Transverse colon (tissue), 4 donors: Measurements from ENCODE around the gene PKN1.

ENCODE experiments used
- EP300 ChIP-seq: sonication (generic); formaldehyde crosslinking; IDR thresholded peaks from one replicate; pipeline ENCODE4 v1.6.1; 2017; ENCODE audit warnings: antibody characterized with exemption, low read depth
- POLR2A ChIP-seq: fragments of 450-650 bp; IDR thresholded peaks from one replicate; pipeline ENCODE4 v1.6.1; 2016; ENCODE audit warnings: antibody characterized with exemption, mild to moderate bottlenecking, moderate library complexity
- POLR2AphosphoS5 ChIP-seq, 3 donors: sonication (generic); formaldehyde crosslinking; IDR thresholded peaks; one replicate each; pipeline ENCODE4 v1.6.1; 2016; ENCODE audit warnings: antibody characterized with exemption in 3 of 3
- TF ChIP-seq, protein P1 (sequence below), 5 experiments: fragments of 200-600 bp in 3 of 5; fragments of 450-650 bp in 2 of 5; sonication (generic) in 3 of 5; IDR thresholded peaks; 1 replicate in 2 of 5; 2 replicates in 3 of 5; pipeline ENCODE4 v1.5.1; 2016 to 2017; ENCODE audit warnings: antibody characterized with exemption in 5 of 5, inconsistent platforms in 3 of 5, mild to moderate bottlenecking in 2 of 5, moderate library complexity in 1 of 5

DNA sequence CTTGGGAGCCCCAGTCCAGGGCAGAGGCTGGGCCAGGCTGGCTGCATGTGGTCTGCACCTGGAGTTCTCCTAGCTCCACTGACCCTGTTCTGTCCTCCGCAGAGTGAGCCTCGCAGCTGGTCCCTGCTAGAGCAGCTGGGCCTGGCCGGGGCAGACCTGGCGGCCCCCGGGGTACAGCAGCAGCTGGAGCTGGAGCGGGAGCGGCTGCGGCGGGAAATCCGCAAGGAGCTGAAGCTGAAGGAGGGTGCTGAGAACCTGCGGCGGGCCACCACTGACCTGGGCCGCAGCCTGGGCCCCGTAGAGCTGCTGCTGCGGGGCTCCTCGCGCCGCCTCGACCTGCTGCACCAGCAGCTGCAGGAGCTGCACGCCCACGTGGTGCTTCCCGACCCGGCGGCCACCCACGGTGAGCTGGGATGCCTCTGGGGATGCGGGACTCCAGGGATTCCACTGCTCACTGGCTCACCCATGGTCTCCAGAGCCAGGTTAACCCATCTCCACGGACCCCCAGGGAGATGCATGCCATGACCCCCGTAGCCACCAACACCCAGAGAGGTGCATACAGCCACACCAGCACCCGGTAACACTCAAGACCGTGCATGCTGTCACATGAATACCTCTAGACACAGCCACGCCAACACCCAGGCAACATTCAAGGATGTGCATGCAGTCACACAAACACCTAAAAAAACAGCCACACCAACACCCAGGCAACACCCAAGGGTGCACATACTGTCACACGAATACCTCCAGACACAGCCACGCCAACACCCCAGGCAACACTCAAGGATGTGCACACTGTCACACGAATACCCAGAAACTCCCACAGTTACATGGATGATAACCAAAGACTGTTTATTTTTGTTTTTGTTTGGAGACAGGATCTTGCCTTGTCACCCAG, 8.2 kb downstream of the PKN1 start:
- TF ChIP-seq EP300 (no peak), POLR2A (no peak), POLR2AphosphoS5 (IDR thresholded peaks at IDR 0.05) (no peak)
- TF ChIP-seq, protein P1, sequence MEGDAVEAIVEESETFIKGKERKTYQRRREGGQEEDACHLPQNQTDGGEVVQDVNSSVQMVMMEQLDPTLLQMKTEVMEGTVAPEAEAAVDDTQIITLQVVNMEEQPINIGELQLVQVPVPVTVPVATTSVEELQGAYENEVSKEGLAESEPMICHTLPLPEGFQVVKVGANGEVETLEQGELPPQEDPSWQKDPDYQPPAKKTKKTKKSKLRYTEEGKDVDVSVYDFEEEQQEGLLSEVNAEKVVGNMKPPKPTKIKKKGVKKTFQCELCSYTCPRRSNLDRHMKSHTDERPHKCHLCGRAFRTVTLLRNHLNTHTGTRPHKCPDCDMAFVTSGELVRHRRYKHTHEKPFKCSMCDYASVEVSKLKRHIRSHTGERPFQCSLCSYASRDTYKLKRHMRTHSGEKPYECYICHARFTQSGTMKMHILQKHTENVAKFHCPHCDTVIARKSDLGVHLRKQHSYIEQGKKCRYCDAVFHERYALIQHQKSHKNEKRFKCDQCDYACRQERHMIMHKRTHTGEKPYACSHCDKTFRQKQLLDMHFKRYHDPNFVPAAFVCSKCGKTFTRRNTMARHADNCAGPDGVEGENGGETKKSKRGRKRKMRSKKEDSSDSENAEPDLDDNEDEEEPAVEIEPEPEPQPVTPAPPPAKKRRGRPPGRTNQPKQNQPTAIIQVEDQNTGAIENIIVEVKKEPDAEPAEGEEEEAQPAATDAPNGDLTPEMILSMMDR (IDR thresholded peaks at IDR 0.05): no peak
